Right atrium auricular region (tissue), 2 donors: ENCODE results near the gene ENTPD5. TPM values are rescaled to one million over a fixed set of nuclear protein-coding genes. Genes with fewer than 3 reads are reported as not detected.

Experiments
- DNase-seq: peaks from one replicate; pipeline ENCODE4 v3.0.0-alpha.2; 2019; ENCODE audit warnings: low spot score
- H3K27ac ChIP-seq, 2 donors: fragments of 200-600 bp; sonication (generic); 1 replicate in 1 of 2; 2 replicates in 1 of 2; pipeline ENCODE4 v1.5.1; 2016 to 2019
- H3K27me3 ChIP-seq, 2 donors: fragments of 200-600 bp; sonication (generic); one replicate each; pipeline versions ENCODE4 v1.5.1 to v1.6.0; 2017 to 2019
- H3K36me3 ChIP-seq: fragments of 200-600 bp; sonication (generic); one replicate; pipeline ENCODE4 v1.5.1; 2016
- H3K4me1 ChIP-seq, 2 donors: fragments of 200-600 bp; sonication (generic); one replicate each; pipeline versions ENCODE4 v1.5.1 to v1.6.0; 2017 to 2019
- H3K4me3 ChIP-seq, 2 donors: fragments of 200-600 bp; sonication (generic); 1 replicate in 1 of 2; 2 replicates in 1 of 2; pipeline ENCODE4 v1.5.1; 2017 to 2019; ENCODE audit warnings: mild to moderate bottlenecking in 1 of 2, moderate library complexity in 1 of 2
- H3K9me3 ChIP-seq, 2 donors: fragments of 200-600 bp; sonication (generic); one replicate each; pipeline ENCODE4 v1.5.1; 2019
- total RNA-seq, 2 donors: library from RNA; depleted of rRNA; stranded (reverse); fragments of >200 nt; gene quantifications; one replicate each; pipeline ENCODE4 v1.1.0, GENCODE V29; 2016
- TF ChIP-seq, protein P1 (sequence below), 2 donors: fragments of 200-600 bp; sonication (generic); IDR thresholded peaks; one replicate each; pipeline ENCODE4 v1.5.1; 2019; ENCODE audit warnings: antibody characterized with exemption in 2 of 2

Gene ENTPD5
- total RNA-seq, 2 donors from 2014 or later = 4.8 to 5.8 TPM

GRCh38 chr14:73961192-73961591 lies 57.9 kb downstream of the ENTPD5 start:
- no peak for DNase-seq
- Histone ChIP-seq H3K4me3 (no peak overlapping the region), H3K27ac (no peak overlapping the region)

DNA sequence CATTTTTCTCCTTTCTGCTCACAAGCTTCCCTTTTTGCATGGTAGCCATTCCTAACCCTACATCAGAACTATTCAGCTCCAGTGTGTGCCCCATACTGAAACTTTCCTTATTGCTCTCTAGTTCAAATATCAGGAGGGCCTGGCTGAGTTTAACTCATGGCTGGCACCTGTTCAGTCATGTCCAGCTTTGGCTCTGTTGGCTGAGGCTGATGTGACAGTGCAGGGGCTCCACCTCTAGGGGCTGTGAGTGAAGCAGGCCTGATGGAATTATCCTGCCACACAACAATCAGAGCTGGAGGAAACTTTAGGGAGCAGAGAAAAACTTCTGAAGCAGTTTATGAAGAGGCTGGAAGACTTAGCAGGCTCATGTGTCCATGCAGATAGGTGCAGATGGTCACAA lies 60.5 kb downstream of the ENTPD5 start:
- DNase-seq = no peak
- H3K36me3 ChIP-seq = peaks cover 87% of the 10 kb centered on the region
- H3K9me3 ChIP-seq = no peaks in the 10 kb centered on the region
- no peaks in the 10 kb centered on the region for H3K4me1 ChIP-seq
- H3K27me3 ChIP-seq = no peaks in the 10 kb centered on the region
- no peak overlapping the region for H3K27ac ChIP-seq
- TF ChIP-seq, protein P1, sequence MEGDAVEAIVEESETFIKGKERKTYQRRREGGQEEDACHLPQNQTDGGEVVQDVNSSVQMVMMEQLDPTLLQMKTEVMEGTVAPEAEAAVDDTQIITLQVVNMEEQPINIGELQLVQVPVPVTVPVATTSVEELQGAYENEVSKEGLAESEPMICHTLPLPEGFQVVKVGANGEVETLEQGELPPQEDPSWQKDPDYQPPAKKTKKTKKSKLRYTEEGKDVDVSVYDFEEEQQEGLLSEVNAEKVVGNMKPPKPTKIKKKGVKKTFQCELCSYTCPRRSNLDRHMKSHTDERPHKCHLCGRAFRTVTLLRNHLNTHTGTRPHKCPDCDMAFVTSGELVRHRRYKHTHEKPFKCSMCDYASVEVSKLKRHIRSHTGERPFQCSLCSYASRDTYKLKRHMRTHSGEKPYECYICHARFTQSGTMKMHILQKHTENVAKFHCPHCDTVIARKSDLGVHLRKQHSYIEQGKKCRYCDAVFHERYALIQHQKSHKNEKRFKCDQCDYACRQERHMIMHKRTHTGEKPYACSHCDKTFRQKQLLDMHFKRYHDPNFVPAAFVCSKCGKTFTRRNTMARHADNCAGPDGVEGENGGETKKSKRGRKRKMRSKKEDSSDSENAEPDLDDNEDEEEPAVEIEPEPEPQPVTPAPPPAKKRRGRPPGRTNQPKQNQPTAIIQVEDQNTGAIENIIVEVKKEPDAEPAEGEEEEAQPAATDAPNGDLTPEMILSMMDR (IDR thresholded peaks at IDR 0.05) = no peak
- no peak overlapping the region for H3K4me3 ChIP-seq

More at GRCh38 chr14:73961192-73961591, 57.9 kb downstream of the ENTPD5 start:
- TF ChIP-seq, protein P1 (IDR thresholded peaks at IDR 0.05) = no peak
- H3K9me3 ChIP-seq = no peaks in the 10 kb centered on the region
- H3K36me3 ChIP-seq = peaks cover 75% of the 10 kb centered on the region
- H3K4me1 ChIP-seq = no peaks in the 10 kb centered on the region
- H3K27me3 ChIP-seq = no peaks in the 10 kb centered on the region

DNA sequence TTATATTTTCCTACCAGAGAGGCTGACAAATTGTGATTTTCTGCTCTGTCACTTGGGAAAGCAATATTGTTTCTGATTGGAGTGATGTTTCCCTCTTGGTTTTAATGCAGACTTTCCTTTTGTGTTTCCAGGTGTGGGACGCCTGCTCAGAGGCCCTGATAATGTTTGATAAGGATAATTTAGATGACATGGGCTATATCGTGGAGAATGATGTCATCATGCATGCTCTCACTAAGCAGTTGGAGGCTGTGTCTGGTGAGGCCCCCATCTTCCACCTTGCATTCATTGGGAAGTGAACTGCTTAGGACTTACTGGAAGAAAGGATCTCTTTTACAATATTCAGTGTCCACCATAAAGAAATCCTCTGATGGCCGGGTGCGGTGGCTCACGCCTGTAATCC lies 63.4 kb downstream of the ENTPD5 start:
- H3K27me3 ChIP-seq = no peaks in the 10 kb centered on the region

GRCh38 chr14:73953731-73954130 lies 65.4 kb downstream of the ENTPD5 start:
- Histone ChIP-seq H3K36me3 (peaks cover 40% of the 10 kb centered on the region), H3K27me3 (no peaks in the 10 kb centered on the region), H3K27ac (no peak overlapping the region), H3K4me3 (no peak overlapping the region), H3K9me3 (no peaks in the 10 kb centered on the region), H3K4me1 (peaks cover 0 to 19% of the 10 kb centered on the region in 2 donors)
- TF ChIP-seq, protein P1 (IDR thresholded peaks at IDR 0.05) = no peak
- DNase-seq = no peak

More for the DNA sequence above, 63.4 kb downstream of the ENTPD5 start:
- no peak overlapping the region for H3K4me3 ChIP-seq
- peaks cover 59% of the 10 kb centered on the region for H3K36me3 ChIP-seq
- H3K27ac ChIP-seq = no peak overlapping the region
- H3K9me3 ChIP-seq = no peaks in the 10 kb centered on the region
- TF ChIP-seq, protein P1 (IDR thresholded peaks at IDR 0.05) = no peak
- peaks cover 0 to 10% of the 10 kb centered on the region in 2 donors for H3K4me1 ChIP-seq
- DNase-seq = no peak

DNA sequence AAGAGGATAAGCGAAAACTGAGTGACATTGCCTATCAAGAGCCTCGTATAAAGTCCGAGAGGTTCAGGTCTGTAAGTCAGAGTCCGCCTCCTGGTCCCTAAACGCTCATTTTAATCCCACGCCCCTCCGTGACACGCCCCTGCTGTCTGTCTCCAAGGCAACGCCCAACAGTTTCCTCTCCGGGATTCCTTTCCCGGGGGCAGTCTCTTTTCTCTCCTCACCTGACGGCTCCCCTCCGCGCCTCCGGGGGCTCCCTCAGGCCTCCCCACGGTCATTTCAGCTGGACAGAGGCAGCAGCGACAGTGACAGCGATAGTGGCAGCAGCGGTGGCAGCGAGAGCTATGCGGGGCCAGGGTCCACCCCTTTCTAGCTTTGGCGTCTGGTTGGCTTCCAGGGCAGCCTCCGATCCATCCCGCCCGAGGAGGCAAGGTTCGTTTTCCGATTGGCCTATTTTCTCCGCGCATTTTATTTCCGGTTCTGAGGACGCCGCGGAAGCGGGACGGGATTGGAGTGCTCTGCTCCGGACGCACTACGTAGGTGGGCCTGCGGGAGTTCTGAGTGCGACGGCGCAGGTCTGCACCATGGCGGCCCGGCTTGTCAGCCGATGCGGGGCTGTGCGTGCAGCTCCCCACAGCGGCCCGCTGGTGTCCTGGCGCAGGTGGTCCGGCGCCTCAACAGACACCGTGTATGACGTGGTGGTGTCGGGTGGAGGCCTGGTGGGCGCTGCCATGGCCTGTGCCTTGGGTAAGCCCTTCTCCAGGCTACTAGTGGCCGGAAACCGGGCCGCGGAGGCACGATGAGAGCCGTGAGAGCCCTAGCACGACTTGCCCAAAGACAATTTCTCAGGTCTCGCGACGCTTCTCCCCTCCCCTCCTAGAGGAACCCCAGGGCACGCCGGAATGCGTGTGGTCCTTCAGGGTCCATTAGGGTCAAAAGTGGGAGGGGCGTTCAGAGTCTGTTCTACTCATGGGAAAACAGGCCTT lies 69.0 kb downstream of the ENTPD5 start, which contains the start of the genes COQ6 and FAM161B:
COQ6 (plus strand) TSS at position 551 of the 983 bp plus-strand sequence; CDS start at position 582, 31 bp downstream.
FAM161B (minus strand) TSS at position 343 of the 983 bp plus-strand sequence; CDS start at position 275, 68 bp downstream.
- peak; percentile 95 for DNase-seq
- TF ChIP-seq, protein P1 (IDR thresholded peaks at IDR 0.05) = peak in 1 of 2 donors; percentile 44

More for the DNA sequence above, 69.0 kb downstream of the ENTPD5 start, which contains the start of the genes COQ6 and FAM161B:
- no peaks in the 10 kb centered on the region for H3K9me3 ChIP-seq
- peaks cover 0 to 20% of the 10 kb centered on the region in 2 donors for H3K4me1 ChIP-seq
- H3K27me3 ChIP-seq = no peaks in the 10 kb centered on the region
- peak within 1 kb of the TSS; percentile 86 to 91 for H3K27ac ChIP-seq
- H3K4me3 ChIP-seq = peak within 1 kb of the TSS; percentile 81 to 88
- peaks cover 17% of the 10 kb centered on the region for H3K36me3 ChIP-seq
